GM23248 (cell line): ENCODE results near the gene NXPE2. TPM values are rescaled to one million over a fixed set of nuclear protein-coding genes. Genes with fewer than 3 reads are reported as not detected.

Source experiments
- DNase-seq: peaks from one replicate; pipeline ENCODE4 v3.0.0-alpha.2; 2015
- H2AFZ ChIP-seq: fragments of 200-600 bp; sonication (generic); 2 replicates; pipeline ENCODE4 v1.6.1; 2016; ENCODE audit warnings: antibody characterized with exemption
- H3F3A ChIP-seq: fragments of 200-600 bp; sonication (generic); 2 replicates; pipeline ENCODE4 v1.6.1; 2016; ENCODE audit warnings: mild to moderate bottlenecking, antibody characterized with exemption, mixed run types; ENCODE audit not compliant: insufficient read depth
- H3K27ac ChIP-seq: fragments of 200-600 bp; sonication (generic); 2 replicates; pipeline ENCODE4 v1.5.1; 2016; ENCODE audit warnings: mild to moderate bottlenecking
- H3K27me3 ChIP-seq: fragments of 200-600 bp; sonication (generic); replicated peaks from 2 replicates; pipeline ENCODE4 v1.6.1; 2016; ENCODE audit warnings: mild to moderate bottlenecking; ENCODE audit not compliant: insufficient read depth
- H3K36me3 ChIP-seq: fragments of 200-600 bp; sonication (generic); 2 replicates; pipeline ENCODE4 v1.6.1; 2016; ENCODE audit warnings: low read depth, mild to moderate bottlenecking
- H3K4me1 ChIP-seq: fragments of 200-600 bp; sonication (generic); 2 replicates; pipeline ENCODE4 v1.6.1; 2016; ENCODE audit warnings: mild to moderate bottlenecking; ENCODE audit not compliant: insufficient read depth
- H3K4me2 ChIP-seq: fragments of 200-600 bp; sonication (generic); one replicate; pipeline ENCODE4 v1.6.1; 2016; ENCODE audit warnings: mild to moderate bottlenecking; ENCODE audit not compliant: unreplicated experiment
- H3K4me3 ChIP-seq: fragments of 200-600 bp; sonication (generic); 2 replicates; pipeline ENCODE4 v1.5.1; 2016; ENCODE audit warnings: mild to moderate bottlenecking
- H3K79me2 ChIP-seq: fragments of 200-600 bp; sonication (generic); 2 replicates; pipeline ENCODE4 v1.6.1; 2016; ENCODE audit warnings: mild to moderate bottlenecking; ENCODE audit not compliant: insufficient read depth
- H3K9ac ChIP-seq: fragments of 200-600 bp; sonication (generic); 2 replicates; pipeline ENCODE4 v1.6.1; 2016; ENCODE audit warnings: mild to moderate bottlenecking
- H3K9me2 ChIP-seq: fragments of 200-600 bp; sonication (generic); 2 replicates; pipeline ENCODE4 v1.6.1; 2016; ENCODE audit warnings: mixed run types, mild to moderate bottlenecking, moderate library complexity; ENCODE audit not compliant: insufficient read depth
- H3K9me3 ChIP-seq: fragments of 200-600 bp; sonication (generic); one replicate; pipeline ENCODE4 v1.6.1; 2017; ENCODE audit warnings: low read depth
- H4K20me1 ChIP-seq: fragments of 200-600 bp; sonication (generic); 2 replicates; pipeline ENCODE4 v1.6.0; 2016; ENCODE audit not compliant: insufficient read depth
- EZH2 ChIP-seq: fragments of 200-600 bp; sonication (generic); IDR thresholded peaks from 2 replicates; pipeline ENCODE4 v1.6.1; 2018; ENCODE audit warnings: antibody characterized with exemption, mild to moderate bottlenecking; ENCODE audit not compliant: insufficient read depth, poor library complexity, severe bottlenecking
- EZH2phosphoT487 ChIP-seq: fragments of 200-600 bp; sonication (generic); IDR thresholded peaks from 2 replicates; pipeline ENCODE4 v1.6.1; 2018; ENCODE audit warnings: antibody characterized with exemption, moderate library complexity, mild to moderate bottlenecking, low read depth; ENCODE audit not compliant: insufficient read depth
- WGBS, 2 experiments: methylation state at CpG; one replicate each; pipeline ENCODE4 v1.1.6; 2015 to 2017; ENCODE audit warnings: low lambda C conversion rate in 2 of 2, low coverage in 1 of 2; ENCODE audit errors: missing lambda C conversion rate in 2 of 2; 5-methylcytosine and 5-hydroxymethylcytosine counted together
- in situ Hi-C: fragments of 300-500 bp; cut with MboI; formaldehyde crosslinking; loops from 2 replicates; pipeline ENCODE4 v1.15.0; 2020
- polyA plus RNA-seq: library from polyadenylated mRNA; unstranded; fragments of >200 nt; fragmentation: Nextera tagmentation; extraction: Ambion mirVana; gene quantifications from 2 replicates; pipeline ENCODE4 v1.2.1, GENCODE V29; 2016
- total RNA-seq: library from RNA; depleted of rRNA; stranded (reverse); fragments of >200 nt; shearing (Covaris generic); gene quantifications from 2 replicates; pipeline ENCODE4 v1.2.3, GENCODE V29; 2014

NXPE2 gene
- total and polyA plus RNA-seq, 2 experiments from 2014 or later, result 0.13 TPM; not detected in 1

DNA sequence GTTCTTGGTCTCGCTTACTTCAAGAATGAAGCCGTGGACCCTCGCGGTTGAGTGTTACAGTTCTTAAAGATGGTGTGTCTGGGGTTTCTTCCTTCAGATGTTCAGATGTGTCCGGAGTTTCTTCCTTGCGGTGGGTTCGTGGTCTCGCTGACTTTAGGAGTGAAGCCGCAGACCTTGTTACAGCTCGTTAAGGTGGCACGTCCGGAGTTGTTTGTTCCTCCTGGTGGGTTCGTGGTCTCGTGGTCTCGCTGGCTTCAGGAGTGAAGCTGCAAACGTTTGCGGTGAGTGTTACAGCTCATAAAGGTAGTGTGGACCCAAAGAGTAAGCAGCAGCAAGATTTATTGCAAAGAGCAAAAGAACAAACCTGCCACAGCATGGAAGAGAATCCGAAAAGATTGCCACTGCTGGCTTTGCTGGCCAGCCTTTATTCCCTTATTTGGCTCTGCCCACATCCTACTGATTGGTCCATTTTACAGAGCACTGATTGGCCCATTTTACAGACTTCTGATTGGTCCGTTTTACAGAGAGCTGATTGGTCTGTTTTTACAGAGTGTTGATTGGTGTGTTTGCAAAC lies 27.1 kb upstream of the NXPE2 start:
- in situ Hi-C loops, result no loop called here
- no peaks in the 10 kb centered on the region for H3K9me2 ChIP-seq

DNA sequence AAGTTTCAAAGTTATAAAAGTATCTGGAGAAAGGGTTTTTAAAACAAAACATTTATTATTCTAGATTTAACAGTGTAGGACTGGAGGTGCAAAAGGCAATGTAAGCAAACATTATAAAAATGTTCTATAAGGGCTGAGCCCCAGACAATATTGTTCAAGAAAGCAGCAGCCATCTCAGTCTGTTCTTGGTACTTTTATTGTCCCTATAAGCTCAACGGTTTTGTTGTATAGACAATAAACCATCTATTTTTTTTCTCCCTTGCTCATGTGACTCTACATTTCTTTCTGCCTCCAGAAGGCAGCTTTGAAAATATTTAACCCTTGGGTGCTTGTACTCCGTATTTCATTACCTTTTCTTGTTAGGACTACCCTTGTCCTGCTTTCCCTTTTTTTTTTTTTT lies 25.2 kb upstream of the NXPE2 start:
- no peaks in the 10 kb centered on the region for H4K20me1 ChIP-seq
- H3K9me3 ChIP-seq, result no peaks in the 10 kb centered on the region
- no peaks in the 10 kb centered on the region for H3K27me3 ChIP-seq
- H3K4me1 ChIP-seq, result no peaks in the 10 kb centered on the region
- H3K36me3 ChIP-seq, result no peaks in the 10 kb centered on the region
- no peaks in the 10 kb centered on the region for H3K79me2 ChIP-seq
- no peaks in the 10 kb centered on the region for H3K9me2 ChIP-seq
- no peak overlapping the region for H3K27ac ChIP-seq
- no peak for DNase-seq
- H3K4me3 ChIP-seq, result no peak overlapping the region
- in situ Hi-C loops, result no loop called here
- H3K4me2 ChIP-seq, result no peak overlapping the region
- TF ChIP-seq EZH2 (no peak), EZH2phosphoT487 (no peak)
- WGBS, 2 experiments, result 2 to 5% methylated on average over 2 of the region's 2 CpGs
- H3K9ac ChIP-seq, result no peak overlapping the region
- H3F3A ChIP-seq, result no peaks in the 10 kb centered on the region
- H2AFZ ChIP-seq, result no peak overlapping the region

More for the DNA sequence above, 27.1 kb upstream of the NXPE2 start:
- Histone ChIP-seq H3K9me3 (no peaks in the 10 kb centered on the region), H3K9ac (no peak overlapping the region), H3K4me2 (no peak overlapping the region), H2AFZ (no peak overlapping the region), H3K79me2 (no peaks in the 10 kb centered on the region), H3K4me3 (no peak overlapping the region), H3K36me3 (no peaks in the 10 kb centered on the region), H3K27ac (no peak overlapping the region), H4K20me1 (no peaks in the 10 kb centered on the region), H3K27me3 (no peaks in the 10 kb centered on the region), H3F3A (no peaks in the 10 kb centered on the region), H3K4me1 (no peaks in the 10 kb centered on the region)
- no peak for TF ChIP-seq EZH2phosphoT487
- no peak for TF ChIP-seq EZH2
- no peak for DNase-seq
- WGBS, 2 experiments, result 59 to 69% methylated on average over 19 of the region's 19 CpGs

DNA sequence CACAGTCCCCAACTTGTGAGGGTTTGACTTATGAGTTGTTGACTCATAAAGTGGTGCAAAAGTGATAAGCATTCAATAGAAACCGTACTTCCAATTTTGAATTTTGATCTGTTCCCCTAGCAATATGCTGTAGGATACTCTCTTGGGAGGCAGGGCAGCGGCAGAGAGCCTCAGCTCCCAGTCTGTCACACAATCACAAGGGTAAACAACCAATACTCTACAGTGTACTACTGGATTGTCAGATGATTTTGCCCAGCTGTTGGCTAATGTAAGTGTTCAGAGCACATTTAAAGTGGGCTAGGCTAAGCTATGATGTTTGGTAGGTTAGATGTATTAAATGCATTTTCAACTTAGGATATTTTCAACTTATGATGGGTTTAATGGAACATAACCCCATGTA lies 13.7 kb upstream of the NXPE2 start:
- Histone ChIP-seq H3K4me1 (no peaks in the 10 kb centered on the region), H3K36me3 (no peaks in the 10 kb centered on the region), H3K27ac (no peak overlapping the region), H3K4me3 (no peak overlapping the region), H3K79me2 (no peaks in the 10 kb centered on the region), H3K9ac (no peak overlapping the region), H3K9me2 (no peaks in the 10 kb centered on the region), H3K4me2 (no peak overlapping the region), H3K9me3 (no peaks in the 10 kb centered on the region), H3F3A (no peaks in the 10 kb centered on the region), H4K20me1 (no peaks in the 10 kb centered on the region), H3K27me3 (no peaks in the 10 kb centered on the region), H2AFZ (no peak overlapping the region)
- in situ Hi-C loops, result no loop called here
- 24 to 28% methylated on average over 2 of the region's 2 CpGs for WGBS, 2 experiments
- no peak for DNase-seq
- TF ChIP-seq EZH2phosphoT487, result no peak

DNA sequence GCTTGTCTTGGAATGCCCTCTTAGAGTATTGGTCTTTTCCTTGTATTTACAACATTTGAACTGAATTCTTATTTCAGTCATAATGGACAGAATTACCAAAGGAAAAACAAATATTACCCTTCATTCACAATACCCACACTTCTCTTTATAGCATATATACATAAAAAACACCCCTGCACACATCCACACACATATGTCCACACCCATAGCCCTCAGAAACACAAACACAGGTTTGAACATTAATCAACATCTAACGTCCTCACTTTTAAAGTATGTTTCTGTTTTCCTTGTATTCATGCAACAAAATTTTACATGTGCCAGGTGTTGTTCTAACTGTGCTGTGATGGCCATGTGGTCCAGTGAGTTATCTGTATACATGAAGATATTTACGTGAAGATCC lies 11.6 kb upstream of the NXPE2 start:
- H3K9ac ChIP-seq, result no peak overlapping the region
- no peak overlapping the region for H3K4me2 ChIP-seq
- no peaks in the 10 kb centered on the region for H3K79me2 ChIP-seq
- H4K20me1 ChIP-seq, result no peaks in the 10 kb centered on the region
- no peaks in the 10 kb centered on the region for H3K9me2 ChIP-seq
- no peaks in the 10 kb centered on the region for H3F3A ChIP-seq
- 40 to 42% methylated on average over 2 of the region's 2 CpGs for WGBS, 2 experiments
- H3K27me3 ChIP-seq, result no peaks in the 10 kb centered on the region
- no peaks in the 10 kb centered on the region for H3K4me1 ChIP-seq
- H3K4me3 ChIP-seq, result no peak overlapping the region
- no peak overlapping the region for H2AFZ ChIP-seq
- H3K27ac ChIP-seq, result no peak overlapping the region
- DNase-seq, result no peak
- H3K9me3 ChIP-seq, result no peaks in the 10 kb centered on the region
- in situ Hi-C loops, result no loop called here
- TF ChIP-seq EZH2phosphoT487 (no peak), EZH2 (no peak)
- H3K36me3 ChIP-seq, result no peaks in the 10 kb centered on the region

DNA sequence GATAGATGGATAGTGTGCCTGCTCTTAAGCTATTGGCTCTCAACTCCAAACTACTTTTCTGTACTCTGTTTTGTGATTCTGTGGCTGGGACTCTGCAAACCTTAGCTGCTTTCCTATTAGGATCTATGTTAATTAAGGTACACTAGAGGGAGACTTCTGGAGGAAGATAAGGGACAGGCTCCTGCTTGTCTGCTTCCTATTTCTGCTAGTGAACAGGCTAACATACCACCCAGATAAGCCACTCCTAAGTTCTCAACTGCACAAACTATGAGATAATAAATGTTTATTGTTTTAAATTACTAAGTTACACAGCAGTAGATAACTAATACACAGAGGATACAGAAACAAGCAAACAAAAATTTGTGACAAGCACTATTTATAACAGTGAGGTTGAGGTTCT lies 10.2 kb upstream of the NXPE2 start:
- no peak overlapping the region for H2AFZ ChIP-seq
- no peaks in the 10 kb centered on the region for H3K36me3 ChIP-seq
- H3F3A ChIP-seq, result no peaks in the 10 kb centered on the region
- in situ Hi-C loops, result no loop called here
- TF ChIP-seq EZH2 (no peak), EZH2phosphoT487 (no peak)
- DNase-seq, result no peak
- no peak overlapping the region for H3K27ac ChIP-seq
- H4K20me1 ChIP-seq, result no peaks in the 10 kb centered on the region
- H3K79me2 ChIP-seq, result no peaks in the 10 kb centered on the region
- no peaks in the 10 kb centered on the region for H3K9me3 ChIP-seq
- H3K9me2 ChIP-seq, result no peaks in the 10 kb centered on the region
- no peaks in the 10 kb centered on the region for H3K4me1 ChIP-seq
- H3K4me3 ChIP-seq, result no peak overlapping the region
- no peak overlapping the region for H3K9ac ChIP-seq
- H3K27me3 ChIP-seq, result no peaks in the 10 kb centered on the region
- H3K4me2 ChIP-seq, result no peak overlapping the region
